Measurements from ENCODE around the gene RFTN1.

RFTN1 gene

GRCh38 chr3:16468002-16468335 is 45.5 kb downstream of the RFTN1 start:
- H3K9me3 Mint-ChIP-seq = peaks cover 8% of the 10 kb centered on the region
- no peak for DNase-seq (ENCODE audit: low spot score in 2 of 2)
- H3K36me3 Mint-ChIP-seq = peaks cover 12% of the 10 kb centered on the region
- H3K4me1 Mint-ChIP-seq = peaks cover 25% of the 10 kb centered on the region
- H3K4me3 Mint-ChIP-seq = peak overlapping the region; percentile 70
- H3K27me3 Mint-ChIP-seq = peaks cover 13% of the 10 kb centered on the region
- peak overlapping the region; percentile 67 for H3K27ac Mint-ChIP-seq
- ATAC-seq (ENCODE audit: low read depth) = no peak

DNA sequence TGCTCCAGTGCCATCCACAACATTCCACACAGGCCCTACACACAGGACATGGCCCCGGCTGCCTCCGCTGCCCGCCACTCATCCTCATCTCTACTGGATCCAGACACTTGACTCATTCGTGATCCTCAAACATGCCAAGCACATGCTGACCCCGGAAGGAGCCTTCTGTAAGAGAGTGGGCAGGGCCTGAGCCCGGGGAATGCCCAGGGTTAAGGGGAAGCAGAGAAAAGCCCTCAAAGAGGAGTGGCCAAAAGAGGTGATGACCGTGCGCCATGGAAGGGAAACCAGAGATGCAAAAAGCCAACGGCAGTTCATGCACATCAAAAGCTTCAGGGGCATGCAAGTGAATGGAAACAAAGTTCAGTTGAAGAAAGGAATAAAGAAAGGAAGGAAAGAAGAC is 46.1 kb downstream of the RFTN1 start:
- DNase-seq (ENCODE audit: low spot score in 2 of 2) = peak; percentile 54 to 60
- Mint-ChIP-seq H3K27me3 (peaks cover 13% of the 10 kb centered on the region), H3K27ac (peak overlapping the region; percentile 67), H3K4me1 (peaks cover 25% of the 10 kb centered on the region), H3K9me3 (peaks cover 8% of the 10 kb centered on the region), H3K36me3 (peaks cover 12% of the 10 kb centered on the region), H3K4me3 (peak overlapping the region; percentile 70)
- ATAC-seq (ENCODE audit: low read depth) = peak; percentile 99

DNA sequence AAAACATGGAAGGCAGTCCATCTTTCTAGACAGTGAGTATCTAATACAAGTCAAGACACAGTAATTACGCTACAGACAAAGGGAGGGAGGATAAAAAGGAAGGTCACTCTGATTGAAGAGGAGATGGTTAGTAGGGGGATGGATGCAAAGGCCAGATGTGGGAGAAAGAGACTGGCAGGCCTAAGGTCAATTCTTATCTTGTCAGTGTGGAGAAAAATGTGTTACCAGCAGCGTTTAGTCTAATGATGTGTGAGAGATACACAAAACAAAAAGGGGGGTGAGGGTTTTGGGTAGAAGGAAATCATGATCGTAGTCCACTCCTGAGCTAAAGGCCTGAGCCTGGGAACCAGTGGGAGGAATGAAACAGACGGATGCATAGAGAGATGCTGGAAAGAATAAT is 46.7 kb downstream of the RFTN1 start:
- ATAC-seq (ENCODE audit: low read depth) (no peak), DNase-seq (ENCODE audit: low spot score in 2 of 2) (no peak)
- peak overlapping the region; percentile 2 for H3K4me3 Mint-ChIP-seq
- H3K9me3 Mint-ChIP-seq = peaks cover 8% of the 10 kb centered on the region
- peaks cover 13% of the 10 kb centered on the region for H3K27me3 Mint-ChIP-seq
- H3K36me3 Mint-ChIP-seq = peaks cover 11% of the 10 kb centered on the region
- H3K4me1 Mint-ChIP-seq = peaks cover 25% of the 10 kb centered on the region
- H3K27ac Mint-ChIP-seq = peak overlapping the region; percentile 67

DNA sequence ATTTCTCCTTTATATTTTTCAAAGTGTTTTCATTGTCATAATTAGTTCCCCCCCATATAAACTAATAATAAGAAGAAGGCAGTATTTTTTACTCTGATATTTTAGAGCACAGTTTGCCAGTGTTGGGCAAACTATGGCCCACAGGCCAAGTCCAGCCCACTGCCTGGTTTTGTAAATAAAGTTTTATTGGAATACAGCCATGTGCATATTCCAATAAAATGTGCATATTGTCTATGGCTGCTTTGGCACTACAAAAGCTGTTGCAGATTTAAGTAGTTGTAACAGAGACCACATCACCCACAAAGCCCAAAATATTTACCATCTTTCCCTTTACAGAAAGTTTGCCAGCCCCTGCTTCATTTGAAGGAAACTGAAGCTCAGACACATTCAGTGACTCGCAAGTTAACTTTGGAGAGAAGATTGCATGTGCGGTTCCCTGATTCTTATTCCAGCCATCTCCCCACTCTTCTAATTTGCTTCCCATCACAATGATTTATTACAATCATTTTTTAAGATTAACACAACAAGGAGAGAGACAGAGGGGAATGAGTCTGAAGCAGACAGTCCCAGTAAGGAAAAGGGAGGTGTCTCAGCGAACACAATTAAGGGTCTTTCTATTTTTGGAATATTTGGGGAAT is 48.9 kb downstream of the RFTN1 start:
- DNase-seq (ENCODE audit: low spot score in 2 of 2) (no peak), ATAC-seq (ENCODE audit: low read depth) (no peak)
- peaks cover 11% of the 10 kb centered on the region for H3K27me3 Mint-ChIP-seq
- no peak overlapping the region for H3K4me3 Mint-ChIP-seq
- peaks cover 3% of the 10 kb centered on the region for H3K9me3 Mint-ChIP-seq
- H3K27ac Mint-ChIP-seq = no peak overlapping the region
- peaks cover 2% of the 10 kb centered on the region for H3K36me3 Mint-ChIP-seq
- H3K4me1 Mint-ChIP-seq = peaks cover 23% of the 10 kb centered on the region

DNA sequence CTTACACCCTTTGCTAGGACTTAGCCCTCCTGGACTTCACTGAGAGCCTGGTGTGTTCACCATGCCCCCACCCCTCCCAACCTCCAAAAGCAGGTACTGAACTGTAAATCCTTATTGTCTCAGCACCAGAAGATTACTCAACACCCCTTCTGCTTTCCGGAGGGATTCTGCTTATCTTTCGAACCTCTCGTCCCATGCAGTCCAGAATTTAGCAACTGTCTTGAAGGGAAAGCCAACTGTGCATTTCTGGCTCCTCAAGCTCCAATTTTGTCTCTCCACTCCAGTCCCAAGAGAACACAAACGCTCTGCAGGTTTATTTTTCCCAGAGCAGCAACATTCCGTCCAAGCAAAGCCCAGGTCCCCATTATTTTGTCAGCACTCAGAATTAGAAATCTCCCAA is 49.6 kb downstream of the RFTN1 start:
- DNase-seq (ENCODE audit: low spot score in 2 of 2) (no peak), ATAC-seq (ENCODE audit: low read depth) (no peak)
- peaks cover 2% of the 10 kb centered on the region for H3K36me3 Mint-ChIP-seq
- peaks cover 22% of the 10 kb centered on the region for H3K4me1 Mint-ChIP-seq
- peaks cover 6% of the 10 kb centered on the region for H3K27me3 Mint-ChIP-seq
- H3K4me3 Mint-ChIP-seq = no peak overlapping the region
- H3K9me3 Mint-ChIP-seq = peaks cover 3% of the 10 kb centered on the region
- no peak overlapping the region for H3K27ac Mint-ChIP-seq

GRCh38 chr3:16463119-16463518 is 50.4 kb downstream of the RFTN1 start:
- H3K36me3 Mint-ChIP-seq = peaks cover 4% of the 10 kb centered on the region
- ATAC-seq (ENCODE audit: low read depth) (no peak), DNase-seq (ENCODE audit: low spot score in 2 of 2) (no peak)
- H3K9me3 Mint-ChIP-seq = peaks cover 4% of the 10 kb centered on the region
- peaks cover 17% of the 10 kb centered on the region for H3K4me1 Mint-ChIP-seq
- no peak overlapping the region for H3K4me3 Mint-ChIP-seq
- no peak overlapping the region for H3K27ac Mint-ChIP-seq
- H3K27me3 Mint-ChIP-seq = peaks cover 5% of the 10 kb centered on the region

DNA sequence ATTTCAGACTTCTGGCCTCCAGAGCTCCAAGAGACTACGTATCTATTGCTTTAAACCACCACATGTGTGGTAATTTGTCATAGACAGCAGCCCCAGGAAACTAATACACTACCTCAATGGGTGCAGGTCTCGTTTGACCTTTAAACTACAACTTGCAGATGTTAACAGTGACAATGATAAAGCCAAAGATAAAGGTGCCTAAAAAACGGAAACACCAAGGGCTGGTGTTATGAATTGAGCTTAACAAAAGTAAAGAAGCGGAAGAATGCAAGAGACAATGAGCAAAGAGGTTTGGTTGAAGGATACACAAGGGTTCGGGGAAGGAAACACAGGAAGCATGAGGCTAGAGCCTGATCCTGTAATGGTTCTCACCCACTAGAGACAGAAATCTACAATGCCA is 50.8 kb downstream of the RFTN1 start:
- H3K4me3 Mint-ChIP-seq = no peak overlapping the region
- DNase-seq (ENCODE audit: low spot score in 2 of 2) = no peak
- H3K4me1 Mint-ChIP-seq = peaks cover 13% of the 10 kb centered on the region
- H3K27ac Mint-ChIP-seq = no peak overlapping the region
- ATAC-seq (ENCODE audit: low read depth) = no peak
- peaks cover 4% of the 10 kb centered on the region for H3K9me3 Mint-ChIP-seq
- H3K36me3 Mint-ChIP-seq = peaks cover 7% of the 10 kb centered on the region
- peaks cover 5% of the 10 kb centered on the region for H3K27me3 Mint-ChIP-seq

DNA sequence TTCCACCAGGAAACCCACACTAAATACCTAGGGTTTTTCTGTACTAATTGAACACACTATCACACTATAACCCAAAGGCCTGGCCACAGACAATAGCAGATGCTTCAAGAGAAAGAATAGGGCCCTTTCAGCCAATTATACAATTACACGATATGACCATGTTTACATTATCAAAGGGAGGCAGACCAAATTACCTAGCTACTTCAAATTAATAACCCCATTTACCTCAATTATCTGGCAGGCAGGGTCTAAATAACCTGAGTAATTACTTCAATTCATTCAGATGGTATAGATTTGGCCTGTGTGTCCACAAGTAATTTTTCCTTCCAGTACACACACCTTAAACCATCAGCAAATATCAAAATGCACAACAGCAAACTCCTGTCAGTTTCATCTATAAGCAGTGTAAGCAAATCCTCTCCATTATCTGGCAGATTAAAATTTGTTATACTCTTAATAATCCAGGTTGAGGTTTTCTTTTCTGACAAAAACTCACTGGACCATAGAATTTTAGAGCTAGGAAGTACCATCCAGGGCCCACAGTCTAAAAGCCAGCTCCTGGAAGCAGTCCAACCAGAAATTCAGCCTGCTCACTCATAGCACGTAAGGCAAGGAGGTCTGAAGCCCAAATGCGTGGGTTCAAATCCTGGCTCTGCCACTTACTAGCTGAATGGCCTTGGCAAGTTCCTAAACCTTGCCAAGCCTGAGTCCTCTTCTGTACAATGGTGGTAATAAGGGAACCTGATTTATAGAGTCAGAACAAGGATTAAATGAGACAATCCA is 51.8 kb downstream of the RFTN1 start:
- H3K9me3 Mint-ChIP-seq = peaks cover 4% of the 10 kb centered on the region
- no peak overlapping the region for H3K4me3 Mint-ChIP-seq
- H3K4me1 Mint-ChIP-seq = peaks cover 4% of the 10 kb centered on the region
- DNase-seq (ENCODE audit: low spot score in 2 of 2) = no peak
- H3K36me3 Mint-ChIP-seq = peaks cover 6% of the 10 kb centered on the region
- ATAC-seq (ENCODE audit: low read depth) = no peak
- peaks cover 4% of the 10 kb centered on the region for H3K27me3 Mint-ChIP-seq
- H3K27ac Mint-ChIP-seq = no peak overlapping the region

DNA sequence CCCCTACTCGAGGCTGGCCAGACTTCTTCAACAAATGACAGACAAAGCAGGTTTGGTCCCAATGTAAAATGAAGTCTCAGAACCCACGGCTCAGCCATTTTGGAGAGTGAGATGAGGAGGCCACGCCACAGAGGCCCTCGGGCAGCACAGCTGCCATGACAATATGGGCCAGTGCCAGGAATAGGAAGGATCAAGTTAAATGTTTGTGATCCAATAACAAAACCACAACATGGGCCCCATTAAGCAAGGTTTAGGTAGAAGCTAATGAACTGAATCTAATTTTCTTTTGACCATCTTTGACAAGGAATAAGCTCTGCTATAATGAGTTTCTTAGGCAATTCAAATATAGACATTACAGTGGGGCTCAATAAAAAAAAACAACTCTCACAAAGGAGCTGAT is 52.6 kb downstream of the RFTN1 start:
- peaks cover 4% of the 10 kb centered on the region for H3K9me3 Mint-ChIP-seq
- H3K27me3 Mint-ChIP-seq = peaks cover 1% of the 10 kb centered on the region
- no peak overlapping the region for H3K4me3 Mint-ChIP-seq
- DNase-seq (ENCODE audit: low spot score in 2 of 2) (no peak), ATAC-seq (ENCODE audit: low read depth) (no peak)
- peaks cover 5% of the 10 kb centered on the region for H3K36me3 Mint-ChIP-seq
- H3K27ac Mint-ChIP-seq = no peak overlapping the region
- H3K4me1 Mint-ChIP-seq = peaks cover 3% of the 10 kb centered on the region

- H3K27me3 Mint-ChIP-seq = peaks cover 1% of the 10 kb centered on the region
- no peak overlapping the region for H3K27ac Mint-ChIP-seq
- H3K36me3 Mint-ChIP-seq = peaks cover 5% of the 10 kb centered on the region
- H3K9me3 Mint-ChIP-seq = peaks cover 4% of the 10 kb centered on the region
- peaks cover 3% of the 10 kb centered on the region for H3K4me1 Mint-ChIP-seq
- no peak for ATAC-seq (ENCODE audit: low read depth)
- DNase-seq (ENCODE audit: low spot score in 2 of 2) = no peak
- H3K4me3 Mint-ChIP-seq = no peak overlapping the region
Measured at GRCh38 chr3:16460273-16460672, 53.2 kb downstream of the RFTN1 start.

- Mint-ChIP-seq H3K27me3 (no peaks in the 10 kb centered on the region), H3K36me3 (peaks cover 5% of the 10 kb centered on the region), H3K4me3 (no peak overlapping the region), H3K4me1 (peaks cover 1% of the 10 kb centered on the region), H3K9me3 (peaks cover 2% of the 10 kb centered on the region), H3K27ac (no peak overlapping the region)
- ATAC-seq (ENCODE audit: low read depth) (no peak), DNase-seq (ENCODE audit: low spot score in 2 of 2) (no peak)
Measured at GRCh38 chr3:16456784-16457415, 56.6 kb downstream of the RFTN1 start.

DNA sequence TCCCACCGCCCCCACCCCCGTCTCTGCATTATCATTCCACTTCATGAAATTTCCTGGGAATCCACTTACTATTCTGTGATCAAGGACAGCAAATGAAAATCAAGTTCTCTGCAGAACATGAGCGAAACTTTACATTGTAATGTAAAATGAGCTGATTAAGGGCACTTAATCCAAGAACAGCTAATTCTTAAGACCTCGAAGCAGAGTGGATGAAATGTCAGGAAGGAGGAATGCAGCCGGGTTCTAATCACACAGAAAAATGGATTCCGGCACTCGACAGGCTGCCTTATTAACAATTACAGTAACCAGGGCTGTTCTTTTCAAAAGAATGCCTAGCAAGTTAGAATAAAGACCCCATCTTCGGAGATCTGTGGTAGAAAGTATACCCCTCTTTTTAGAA is 57.5 kb downstream of the RFTN1 start:
- peaks cover under 1% of the 10 kb centered on the region for H3K27me3 Mint-ChIP-seq
- H3K9me3 Mint-ChIP-seq = peaks cover 2% of the 10 kb centered on the region

GRCh38 chr3:16455001-16455400 is 58.5 kb downstream of the RFTN1 start:
- DNase-seq (ENCODE audit: low spot score in 2 of 2) (no peak), ATAC-seq (ENCODE audit: low read depth) (no peak)
- Mint-ChIP-seq H3K36me3 (peaks cover 5% of the 10 kb centered on the region), H3K4me3 (no peak overlapping the region), H3K27ac (no peak overlapping the region), H3K9me3 (peaks cover 2% of the 10 kb centered on the region), H3K27me3 (peaks cover 3% of the 10 kb centered on the region), H3K4me1 (peaks cover 5% of the 10 kb centered on the region)

More for the DNA sequence above, 57.5 kb downstream of the RFTN1 start:
- Mint-ChIP-seq H3K27ac (no peak overlapping the region), H3K4me1 (peaks cover 5% of the 10 kb centered on the region), H3K4me3 (no peak overlapping the region), H3K36me3 (peaks cover 5% of the 10 kb centered on the region)
- no peak for ATAC-seq (ENCODE audit: low read depth)
- no peak for DNase-seq (ENCODE audit: low spot score in 2 of 2)

DNA sequence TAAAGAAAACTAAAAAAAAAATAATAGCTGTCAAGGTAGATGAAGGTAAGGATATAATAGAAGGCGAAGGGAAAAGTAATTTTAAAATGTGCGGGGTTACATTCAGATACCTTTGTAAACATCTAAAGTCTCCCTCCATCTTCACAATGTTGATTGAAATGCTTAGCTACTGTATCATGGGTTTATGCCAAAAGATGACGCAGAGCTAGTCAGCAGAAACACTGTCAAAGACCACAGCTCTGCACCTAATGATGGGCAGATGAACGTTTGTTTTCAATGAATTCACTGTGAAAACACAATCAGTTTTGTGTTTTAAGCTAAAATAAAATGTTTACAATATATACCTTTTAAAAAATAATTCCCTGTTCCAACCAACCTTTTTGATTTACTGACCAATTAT is 61.2 kb downstream of the RFTN1 start:
- Mint-ChIP-seq H3K36me3 (no peaks in the 10 kb centered on the region), H3K27ac (no peak overlapping the region), H3K4me3 (no peak overlapping the region), H3K27me3 (peaks cover 3% of the 10 kb centered on the region), H3K4me1 (peaks cover 5% of the 10 kb centered on the region), H3K9me3 (no peaks in the 10 kb centered on the region)
- ATAC-seq (ENCODE audit: low read depth) (no peak), DNase-seq (ENCODE audit: low spot score in 2 of 2) (no peak)
